ENCODE data around the gene SLC22A23.

SLC22A23 gene

GRCh38 chr6:3456898-3457709 lies at the start of gene SLC22A23:
SLC22A23 (minus strand) TSS chr6:3457050; CDS start chr6:3456559, 491 bp downstream.
- DNase-seq, result peak; percentile 93

GRCh38 chr6:3506200-3506599 lies 49.4 kb upstream of the SLC22A23 start:
- DNase-seq, result no peak

- DNase-seq, result no peak
Measured at GRCh38 chr6:3504938-3505805, 48.3 kb upstream of the SLC22A23 start.

- DNase-seq, result no peak
Measured at GRCh38 chr6:3504354-3504753, 47.5 kb upstream of the SLC22A23 start.

- DNase-seq, result no peak
Measured at GRCh38 chr6:3501826-3502500, 45.1 kb upstream of the SLC22A23 start.

GRCh38 chr6:3500262-3501014 lies 43.6 kb upstream of the SLC22A23 start:
- no peak for DNase-seq

- DNase-seq, result no peak
Measured at GRCh38 chr6:3499603-3500002, 42.8 kb upstream of the SLC22A23 start.

- DNase-seq, result no peak
Measured at GRCh38 chr6:3496395-3496794, 39.5 kb upstream of the SLC22A23 start.

GRCh38 chr6:3494391-3495100 lies 37.7 kb upstream of the SLC22A23 start:
- DNase-seq, result no peak

- DNase-seq, result no peak
Measured at GRCh38 chr6:3490625-3490980, 33.8 kb upstream of the SLC22A23 start.

GRCh38 chr6:3489961-3490624 lies 33.2 kb upstream of the SLC22A23 start:
- DNase-seq, result no peak

GRCh38 chr6:3489027-3489757 lies 32.3 kb upstream of the SLC22A23 start:
- DNase-seq, result no peak

- DNase-seq, result no peak
Measured at GRCh38 chr6:3484946-3485345, 28.1 kb upstream of the SLC22A23 start.

GRCh38 chr6:3484192-3484591 lies 27.3 kb upstream of the SLC22A23 start:
- DNase-seq, result no peak

- no peak for DNase-seq
Measured at GRCh38 chr6:3483675-3484074, 26.8 kb upstream of the SLC22A23 start.

- DNase-seq, result no peak
Measured at GRCh38 chr6:3482869-3483268, 26.0 kb upstream of the SLC22A23 start.

- DNase-seq, result no peak
Measured at GRCh38 chr6:3481640-3482039, 24.8 kb upstream of the SLC22A23 start.

GRCh38 chr6:3480009-3480408 lies 23.2 kb upstream of the SLC22A23 start:
- no peak for DNase-seq

GRCh38 chr6:3473773-3474172 lies 16.9 kb upstream of the SLC22A23 start:
- DNase-seq, result peak; percentile 49

- peak; percentile 91 for DNase-seq
Measured at GRCh38 chr6:3471711-3472110, 14.9 kb upstream of the SLC22A23 start.

GRCh38 chr6:3471286-3471685 lies 14.4 kb upstream of the SLC22A23 start:
- peak; percentile 89 for DNase-seq
